Prostate gland (tissue), 2 donors: Measurements from ENCODE around the gene SLIT3. TPM values are rescaled to one million over a fixed set of nuclear protein-coding genes. Genes with fewer than 3 reads are reported as not detected.

Experiments
- DNase-seq: peaks from one replicate; pipeline ENCODE4 v3.0.0-alpha.2; 2019; ENCODE audit warnings: low spot score
- H3K27ac ChIP-seq, 2 donors: fragments of 200-600 bp; sonication (generic); 2 replicates each; pipeline ENCODE4 v1.5.1; 2017 to 2019
- H3K27me3 ChIP-seq: fragments of 200-600 bp; sonication (generic); replicated peaks from 2 replicates; pipeline ENCODE4 v1.5.1; 2019; ENCODE audit not compliant: insufficient read depth
- H3K36me3 ChIP-seq, 2 donors: fragments of 200-600 bp; sonication (generic); 1 replicate in 1 of 2; 2 replicates in 1 of 2; pipeline versions ENCODE4 v1.5.1 to v1.8.1; 2017 to 2019
- H3K4me1 ChIP-seq: fragments of 200-600 bp; sonication (generic); replicated peaks from 2 replicates; pipeline ENCODE4 v1.5.1; 2019
- H3K4me3 ChIP-seq, 2 donors: fragments of 200-600 bp; sonication (generic); 2 replicates each; pipeline ENCODE4 v1.5.1; 2017 to 2019
- H3K9me3 ChIP-seq: fragments of 200-600 bp; sonication (generic); 2 replicates; pipeline ENCODE4 v1.5.1; 2017
- POLR2A ChIP-seq: fragments of 450-650 bp; IDR thresholded peaks from one replicate; pipeline ENCODE4 v1.6.1; 2016; ENCODE audit warnings: antibody characterized with exemption, mild to moderate bottlenecking
- POLR2AphosphoS5 ChIP-seq: sonication (generic); formaldehyde crosslinking; IDR thresholded peaks from one replicate; pipeline ENCODE4 v1.6.1; 2017; ENCODE audit warnings: antibody characterized with exemption
- WGBS: methylation state at CpG from one replicate; pipeline ENCODE4 v1.1.5; 2018; 5-methylcytosine and 5-hydroxymethylcytosine counted together
- intact Hi-C: fragments of 100-400 bp; cut with DNase I; formaldehyde crosslinking; loops from one replicate; pipeline ENCODE4 v1.14.2; 2022
- total RNA-seq, 2 donors: library from RNA; depleted of rRNA; stranded (reverse); fragments of >200 nt; gene quantifications; one replicate each; pipeline ENCODE4 v1.1.0, GENCODE V29; 2016
- TF ChIP-seq, protein P1 (sequence below), 4 experiments: fragments of 200-600 bp in 2 of 4; fragments of 450-650 bp in 2 of 4; sonication (generic) in 2 of 4; IDR thresholded peaks; 1 replicate in 3 of 4; 2 replicates in 1 of 4; pipeline ENCODE4 v1.5.1; 2016 to 2019; ENCODE audit warnings: antibody characterized with exemption in 4 of 4, mild to moderate bottlenecking in 2 of 4, moderate library complexity in 2 of 4

The SLIT3 gene
- total RNA-seq, 2 donors from 2014 or later: 8.3 TPM

DNA sequence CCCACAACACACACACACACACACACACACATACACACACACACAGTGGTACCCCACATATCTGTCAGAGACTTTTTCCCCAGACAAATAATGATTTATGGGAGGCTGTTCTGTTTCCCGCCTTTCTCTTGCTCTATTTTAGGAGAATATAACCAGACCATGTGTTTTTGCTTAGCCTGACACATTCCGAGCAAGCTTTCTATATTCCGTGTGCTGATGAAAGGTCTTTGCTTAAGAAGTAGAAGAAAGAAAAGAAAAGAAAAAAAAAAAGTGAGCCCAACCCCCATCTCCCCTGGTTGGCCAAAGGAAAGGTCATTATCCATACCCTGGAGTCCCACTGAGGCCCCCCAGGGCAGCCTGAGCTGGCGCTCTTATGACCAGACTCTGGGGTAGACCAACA is 338.6 kb downstream of the SLIT3 start:
- 82% methylated on average over 4 of the region's 4 CpGs for WGBS
- intact Hi-C loops: no loop called here
- no peaks in the 10 kb centered on the region for H3K9me3 ChIP-seq
- no peak overlapping the region for H3K4me3 ChIP-seq
- no peaks in the 10 kb centered on the region for H3K36me3 ChIP-seq
- no peaks in the 10 kb centered on the region for H3K4me1 ChIP-seq
- no peak overlapping the region for H3K27ac ChIP-seq
- H3K27me3 ChIP-seq: no peaks in the 10 kb centered on the region
- no peak for DNase-seq
- TF ChIP-seq, protein P1, sequence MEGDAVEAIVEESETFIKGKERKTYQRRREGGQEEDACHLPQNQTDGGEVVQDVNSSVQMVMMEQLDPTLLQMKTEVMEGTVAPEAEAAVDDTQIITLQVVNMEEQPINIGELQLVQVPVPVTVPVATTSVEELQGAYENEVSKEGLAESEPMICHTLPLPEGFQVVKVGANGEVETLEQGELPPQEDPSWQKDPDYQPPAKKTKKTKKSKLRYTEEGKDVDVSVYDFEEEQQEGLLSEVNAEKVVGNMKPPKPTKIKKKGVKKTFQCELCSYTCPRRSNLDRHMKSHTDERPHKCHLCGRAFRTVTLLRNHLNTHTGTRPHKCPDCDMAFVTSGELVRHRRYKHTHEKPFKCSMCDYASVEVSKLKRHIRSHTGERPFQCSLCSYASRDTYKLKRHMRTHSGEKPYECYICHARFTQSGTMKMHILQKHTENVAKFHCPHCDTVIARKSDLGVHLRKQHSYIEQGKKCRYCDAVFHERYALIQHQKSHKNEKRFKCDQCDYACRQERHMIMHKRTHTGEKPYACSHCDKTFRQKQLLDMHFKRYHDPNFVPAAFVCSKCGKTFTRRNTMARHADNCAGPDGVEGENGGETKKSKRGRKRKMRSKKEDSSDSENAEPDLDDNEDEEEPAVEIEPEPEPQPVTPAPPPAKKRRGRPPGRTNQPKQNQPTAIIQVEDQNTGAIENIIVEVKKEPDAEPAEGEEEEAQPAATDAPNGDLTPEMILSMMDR (IDR thresholded peaks at IDR 0.05): no peak
- no peak for TF ChIP-seq POLR2AphosphoS5
- no peak for TF ChIP-seq POLR2A

DNA sequence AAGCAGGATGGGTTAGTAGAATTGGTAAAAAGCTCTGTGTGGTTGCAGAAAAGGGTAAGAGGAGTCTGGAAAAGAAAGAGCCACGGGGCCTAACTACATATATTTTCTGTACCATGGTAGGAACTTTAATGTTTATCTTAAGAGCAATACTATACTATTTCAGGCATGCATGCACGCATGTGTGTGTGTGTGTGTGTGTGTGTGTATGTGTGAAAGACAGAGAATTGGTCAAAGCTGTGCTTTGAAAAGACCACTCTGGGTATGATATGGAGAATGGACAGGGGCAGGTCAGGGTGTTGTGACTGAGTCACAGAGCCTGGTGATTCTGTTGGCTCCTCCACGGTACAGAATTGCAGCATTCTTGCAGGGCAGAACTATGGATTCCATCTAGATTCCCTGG is 339.3 kb downstream of the SLIT3 start:
- Histone ChIP-seq H3K36me3 (no peaks in the 10 kb centered on the region), H3K4me3 (no peak overlapping the region), H3K27ac (no peak overlapping the region), H3K9me3 (no peaks in the 10 kb centered on the region), H3K4me1 (no peaks in the 10 kb centered on the region), H3K27me3 (no peaks in the 10 kb centered on the region)
- whole genome bisulfite sequencing: 93% methylated on average over 3 of the region's 3 CpGs
- DNase-seq: no peak
- TF ChIP-seq POLR2A: no peak
- intact Hi-C loops: no loop called here

DNA sequence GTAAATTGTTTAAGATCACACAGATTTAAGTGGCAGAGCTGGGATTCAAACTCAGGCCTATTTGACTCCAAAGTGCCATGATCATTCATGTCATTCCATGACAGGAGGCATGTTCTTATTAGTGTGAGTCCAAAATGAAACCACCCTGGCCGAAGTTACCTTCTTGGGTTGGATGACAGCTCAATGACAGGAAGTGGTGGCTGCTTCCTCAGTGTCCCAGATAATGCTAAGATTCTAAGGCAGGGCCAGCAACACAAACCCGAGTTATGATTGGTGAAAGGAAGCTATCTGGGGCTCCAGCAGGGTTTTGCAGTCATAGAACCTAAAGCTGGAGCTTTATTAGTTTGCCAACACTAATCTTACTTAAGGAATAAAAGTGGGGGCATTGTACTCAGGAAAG is 340.4 kb downstream of the SLIT3 start:
- intact Hi-C loops: no loop called here
- Histone ChIP-seq H3K4me1 (no peaks in the 10 kb centered on the region), H3K27ac (no peak overlapping the region), H3K36me3 (no peaks in the 10 kb centered on the region), H3K27me3 (no peaks in the 10 kb centered on the region), H3K9me3 (no peaks in the 10 kb centered on the region), H3K4me3 (no peak overlapping the region)
- no peak for DNase-seq
- TF ChIP-seq POLR2AphosphoS5 (no peak), POLR2A (no peak)
- TF ChIP-seq, protein P1 (IDR thresholded peaks at IDR 0.05): no peak
- 63% methylated on average over 2 of the region's 2 CpGs for WGBS

DNA sequence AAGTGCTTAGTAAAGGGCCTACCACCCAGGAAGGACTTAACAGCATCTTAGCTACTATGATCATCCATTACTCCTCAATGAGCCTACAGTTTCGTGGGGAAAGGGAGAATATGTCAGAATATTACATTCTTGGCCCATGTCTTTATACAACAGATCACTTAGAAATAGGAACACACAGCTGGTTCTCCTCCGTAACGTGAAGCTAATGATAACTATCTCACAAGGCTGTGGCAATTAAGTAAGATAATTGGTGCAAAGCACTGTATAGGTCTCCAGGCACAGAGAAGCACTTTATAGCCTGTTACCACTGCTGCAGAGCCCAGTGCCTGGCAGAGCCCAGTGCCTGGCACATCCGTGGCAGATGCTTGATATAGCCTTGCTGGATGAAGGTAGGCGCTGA is 347.6 kb downstream of the SLIT3 start:
- no peaks in the 10 kb centered on the region for H3K27me3 ChIP-seq
- no peaks in the 10 kb centered on the region for H3K4me1 ChIP-seq
- no peak for DNase-seq
- no peak overlapping the region for H3K27ac ChIP-seq
- no peak overlapping the region for H3K4me3 ChIP-seq
- intact Hi-C loops: no loop called here
- WGBS: 79% methylated on average over 5 of the region's 5 CpGs
- TF ChIP-seq POLR2AphosphoS5 (no peak), POLR2A (no peak)
- TF ChIP-seq, protein P1 (IDR thresholded peaks at IDR 0.05): no peak
- H3K9me3 ChIP-seq: no peaks in the 10 kb centered on the region
- no peaks in the 10 kb centered on the region for H3K36me3 ChIP-seq

DNA sequence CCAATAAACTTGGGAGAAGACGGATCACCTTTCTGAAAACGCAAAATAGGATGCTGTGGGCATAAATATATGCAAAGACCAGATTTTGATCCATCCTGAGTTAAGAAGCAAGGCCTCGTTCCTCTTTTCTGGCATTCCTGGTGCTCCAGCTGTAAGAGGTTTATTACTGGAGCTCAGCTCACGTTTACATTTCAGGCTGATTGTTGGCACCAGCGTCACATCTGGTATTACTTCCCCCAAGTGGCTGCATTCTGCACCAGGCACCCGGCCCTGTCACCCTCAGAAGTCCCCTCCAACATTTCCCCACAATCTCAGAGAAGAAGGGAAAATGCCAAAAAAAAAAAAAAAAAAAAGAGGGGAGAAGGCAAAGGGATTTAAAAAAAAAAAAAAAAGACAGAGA is 348.7 kb downstream of the SLIT3 start:
- Histone ChIP-seq H3K4me3 (no peak overlapping the region), H3K36me3 (no peaks in the 10 kb centered on the region), H3K4me1 (no peaks in the 10 kb centered on the region), H3K27me3 (no peaks in the 10 kb centered on the region), H3K9me3 (no peaks in the 10 kb centered on the region), H3K27ac (no peak overlapping the region)
- no peak for DNase-seq
- intact Hi-C loops: no loop called here
- TF ChIP-seq POLR2AphosphoS5 (no peak), POLR2A (no peak)
- TF ChIP-seq, protein P1 (IDR thresholded peaks at IDR 0.05): no peak
- WGBS: 62% methylated on average over 6 of the region's 6 CpGs
